Choroid plexus epithelial cell (primary cell): ENCODE measurements around the gene LAT.

ENCODE experiments used
- DNase-seq: peaks from one replicate; pipeline ENCODE4 v3.0.0-alpha.2; 2010; ENCODE audit warnings: low read depth
- H3K4me3 ChIP-seq: 2 replicates; pipeline ENCODE4 v1.5.1; 2011; ENCODE audit warnings: low read depth, mild to moderate bottlenecking, control low read depth, low read length, moderate library complexity
- CTCF ChIP-seq: conservative IDR thresholded peaks from 2 replicates; pipeline ENCODE4 v1.5.1; 2011; ENCODE audit warnings: low read depth, mild to moderate bottlenecking, control low read depth, inconsistent platforms, low read length, moderate library complexity

Gene LAT

GRCh38 chr16:29024278-29024677, 39.4 kb downstream of the LAT start:
- TF ChIP-seq CTCF = no peak
- H3K4me3 ChIP-seq = no peak overlapping the region
- DNase-seq = no peak

GRCh38 chr16:29025218-29025617, 40.4 kb downstream of the LAT start:
- H3K4me3 ChIP-seq = no peak overlapping the region
- no peak for DNase-seq
- TF ChIP-seq CTCF = no peak

GRCh38 chr16:29025735-29026134, 40.9 kb downstream of the LAT start:
- TF ChIP-seq CTCF = no peak
- H3K4me3 ChIP-seq = no peak overlapping the region
- no peak for DNase-seq

- no peak for DNase-seq
- H3K4me3 ChIP-seq = no peak overlapping the region
- no peak for TF ChIP-seq CTCF
Observed at GRCh38 chr16:29028457-29029167, 43.8 kb downstream of the LAT start.

GRCh38 chr16:29029168-29029994, 44.5 kb downstream of the LAT start:
- peak; percentile 96 for DNase-seq
- H3K4me3 ChIP-seq = peak overlapping the region; percentile 28
- no peak for TF ChIP-seq CTCF

- no peak overlapping the region for H3K4me3 ChIP-seq
- no peak for TF ChIP-seq CTCF
- no peak for DNase-seq
Observed at GRCh38 chr16:29030086-29030840, 45.4 kb downstream of the LAT start.
